ENCODE data around the gene GREM1.

DNA sequence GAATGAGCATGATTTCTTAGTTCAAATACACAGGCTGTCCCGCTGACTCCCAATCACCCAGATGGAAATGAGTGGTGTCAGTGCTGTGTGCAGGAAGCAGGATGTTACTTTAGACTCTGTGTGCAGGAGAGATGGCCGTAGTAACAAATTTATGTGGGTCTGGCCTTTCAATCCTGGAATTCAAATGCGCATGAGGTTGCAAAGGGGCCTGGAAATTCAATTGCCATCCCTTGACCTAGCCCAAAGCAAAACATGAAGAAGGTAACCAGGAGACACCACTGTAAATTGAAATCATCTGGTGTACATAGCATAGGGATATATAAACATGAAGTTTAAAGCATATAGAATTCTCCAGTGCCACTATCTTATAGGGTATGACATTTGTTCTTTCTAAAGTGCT lies 33.2 kb downstream of the GREM1 start:
- TF ChIP-seq CTCF (IDR thresholded peaks at IDR 0.05; ENCODE audit: poor library complexity) = no peak
- no peak for TF ChIP-seq EZH2phosphoT487 (IDR thresholded peaks at IDR 0.05; ENCODE audit: low read depth, severe bottlenecking, unreplicated experiment)
